ENCODE data around the gene SELENOS. TPM values are rescaled to one million over a fixed set of nuclear protein-coding genes. Genes with fewer than 3 reads are reported as not detected.

SELENOS gene
- total RNA-seq, 1 experiment from 2014 or later, result 50.7 TPM

DNA sequence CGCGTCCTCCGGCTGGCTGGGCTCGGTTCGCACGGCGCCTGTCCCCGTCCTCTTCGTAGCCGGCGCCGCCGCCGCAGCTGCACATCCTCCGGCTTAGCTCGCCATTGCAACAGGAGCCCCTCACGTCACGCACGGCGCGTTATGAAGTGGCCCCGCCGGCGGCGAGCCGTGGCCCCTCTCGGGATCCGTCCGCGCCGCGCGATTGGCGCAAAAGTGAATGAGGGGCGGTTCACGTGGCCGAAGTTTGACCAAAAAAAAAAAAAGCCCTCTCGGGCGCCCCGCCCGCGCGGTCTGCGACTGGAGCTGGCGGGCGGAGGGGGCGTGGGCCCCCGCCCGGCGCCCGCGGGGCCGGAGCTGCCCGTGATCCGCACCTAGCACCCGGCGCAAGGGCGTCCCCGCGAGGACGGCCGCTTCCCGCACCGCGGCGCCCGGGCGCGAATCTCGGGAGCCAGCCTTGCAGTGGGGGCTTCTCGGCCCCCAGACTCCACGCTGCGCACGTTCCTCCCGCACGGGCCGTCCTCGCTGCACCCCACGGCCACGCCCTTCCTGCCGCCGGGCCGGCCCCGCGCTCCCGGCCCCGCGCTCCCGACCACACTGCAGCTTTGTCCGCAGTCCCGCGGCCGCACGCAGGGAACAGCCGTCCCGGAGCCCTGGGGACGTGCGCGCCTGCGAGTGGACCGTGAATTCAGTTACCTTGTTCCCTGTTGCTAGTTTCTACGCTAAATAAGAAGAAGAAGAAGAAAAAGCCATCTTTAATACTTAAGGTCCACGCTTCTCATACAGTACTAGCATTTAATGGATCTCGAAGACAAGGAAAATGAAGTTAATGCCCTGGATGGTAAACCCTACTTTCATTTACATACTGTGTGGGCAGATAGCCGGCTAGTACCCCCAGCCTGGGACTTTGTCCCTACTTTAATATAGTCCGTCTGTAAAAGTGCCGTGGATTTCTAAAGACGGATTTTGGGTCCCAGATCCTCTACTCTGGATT lies 25.2 kb downstream of the SELENOS start, which contains the start of gene CHSY1:
Gene CHSY1 (minus strand): TSS at position 219 of the 991 bp plus-strand sequence. CDS start 592 bp downstream, outside the sequence.
- peak; percentile 91 for DNase-seq (ENCODE audit: low read depth)

DNA sequence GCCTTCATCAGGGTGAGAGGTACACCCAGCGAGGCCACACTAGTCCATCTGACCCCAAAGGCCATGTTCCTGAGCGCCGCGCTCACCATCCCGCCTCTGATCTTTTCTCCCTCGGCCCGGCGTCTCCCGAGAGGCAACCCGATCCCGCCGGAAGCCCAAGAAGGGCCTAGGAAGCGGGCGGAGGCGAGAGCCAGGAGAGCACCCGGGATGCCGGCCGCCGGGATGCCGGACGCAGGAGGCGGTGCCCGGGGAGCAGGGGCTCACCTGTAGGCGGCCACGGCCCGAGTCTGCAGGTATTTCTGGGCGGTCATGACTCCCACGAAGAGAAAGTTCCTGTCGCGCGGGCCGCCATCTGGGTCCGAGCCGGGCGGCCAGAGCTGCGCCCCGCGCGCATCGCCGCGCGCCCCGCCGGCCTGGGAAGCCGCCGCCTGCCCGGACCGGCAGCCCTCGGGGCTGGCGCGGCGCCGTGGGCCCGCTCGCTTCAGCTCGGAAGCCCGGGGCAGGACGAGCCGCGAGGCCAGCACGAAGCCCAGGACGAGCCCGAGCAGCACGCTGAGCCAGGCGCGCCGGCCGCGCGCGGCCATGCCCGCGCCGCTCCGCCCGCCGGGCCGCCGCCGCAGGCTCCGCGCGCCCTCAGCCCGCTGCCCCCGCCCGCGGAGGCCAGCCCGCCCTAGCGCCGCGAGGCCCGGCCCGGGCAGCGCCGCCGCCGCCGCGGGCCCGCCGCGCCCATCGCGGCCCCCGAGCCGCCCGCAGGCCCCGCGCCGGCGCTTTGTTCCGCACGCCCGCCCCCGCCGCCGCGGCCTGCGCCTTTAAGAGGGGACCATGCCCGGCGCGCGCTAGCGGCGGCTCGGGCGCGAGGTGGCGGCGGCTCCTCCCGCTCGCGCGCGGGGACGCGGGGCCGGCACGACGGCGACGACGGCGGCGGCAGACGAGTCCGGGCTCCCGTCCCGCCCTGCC lies 26.1 kb downstream of the SELENOS start:
- peak; percentile 23 for DNase-seq (ENCODE audit: low read depth)

DNA sequence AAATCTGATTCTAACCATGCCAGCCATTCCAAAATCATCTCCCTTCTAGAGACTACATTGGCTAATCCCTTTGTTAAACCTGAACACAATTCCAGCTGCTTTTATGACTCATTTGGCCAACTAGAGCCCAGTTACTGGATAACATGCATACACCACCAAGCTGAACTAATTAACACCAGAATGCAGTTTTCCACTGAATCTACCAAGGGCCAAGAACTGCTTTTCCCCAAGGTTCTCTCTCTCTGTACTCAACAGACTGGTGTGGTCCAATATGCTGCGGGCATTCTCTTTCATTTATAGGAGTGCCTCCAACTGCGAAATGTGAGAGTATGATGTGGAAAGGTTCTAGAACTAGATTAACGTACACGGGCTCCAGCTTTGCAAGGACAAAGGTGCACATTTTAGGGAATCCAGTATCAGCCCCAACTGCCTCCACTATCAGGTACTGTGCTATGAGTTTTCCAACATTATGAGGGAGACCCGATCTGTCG lies 26.9 kb downstream of the SELENOS start:
- peak; percentile 52 for DNase-seq (ENCODE audit: low read depth)

DNA sequence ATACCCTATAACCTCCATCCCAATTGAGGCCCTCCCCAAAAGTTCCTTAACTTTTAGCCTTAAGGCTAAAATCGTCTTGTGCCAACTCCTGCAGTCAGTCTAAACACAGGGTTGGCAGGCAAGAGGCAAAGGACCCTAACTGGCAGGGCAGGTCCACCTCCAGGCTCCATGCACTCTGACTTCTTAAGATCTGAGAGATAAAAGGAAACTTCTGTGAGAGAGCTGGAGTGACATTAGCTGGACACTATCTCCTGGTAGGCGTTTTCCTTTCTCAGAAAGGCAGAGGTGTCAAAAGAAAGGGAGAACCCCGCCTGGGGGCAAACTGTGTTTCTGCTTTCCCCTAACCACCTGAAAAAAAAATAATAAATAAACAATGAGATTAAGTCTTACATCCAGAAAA lies 29.0 kb downstream of the SELENOS start:
- no peak for DNase-seq (ENCODE audit: low read depth)

DNA sequence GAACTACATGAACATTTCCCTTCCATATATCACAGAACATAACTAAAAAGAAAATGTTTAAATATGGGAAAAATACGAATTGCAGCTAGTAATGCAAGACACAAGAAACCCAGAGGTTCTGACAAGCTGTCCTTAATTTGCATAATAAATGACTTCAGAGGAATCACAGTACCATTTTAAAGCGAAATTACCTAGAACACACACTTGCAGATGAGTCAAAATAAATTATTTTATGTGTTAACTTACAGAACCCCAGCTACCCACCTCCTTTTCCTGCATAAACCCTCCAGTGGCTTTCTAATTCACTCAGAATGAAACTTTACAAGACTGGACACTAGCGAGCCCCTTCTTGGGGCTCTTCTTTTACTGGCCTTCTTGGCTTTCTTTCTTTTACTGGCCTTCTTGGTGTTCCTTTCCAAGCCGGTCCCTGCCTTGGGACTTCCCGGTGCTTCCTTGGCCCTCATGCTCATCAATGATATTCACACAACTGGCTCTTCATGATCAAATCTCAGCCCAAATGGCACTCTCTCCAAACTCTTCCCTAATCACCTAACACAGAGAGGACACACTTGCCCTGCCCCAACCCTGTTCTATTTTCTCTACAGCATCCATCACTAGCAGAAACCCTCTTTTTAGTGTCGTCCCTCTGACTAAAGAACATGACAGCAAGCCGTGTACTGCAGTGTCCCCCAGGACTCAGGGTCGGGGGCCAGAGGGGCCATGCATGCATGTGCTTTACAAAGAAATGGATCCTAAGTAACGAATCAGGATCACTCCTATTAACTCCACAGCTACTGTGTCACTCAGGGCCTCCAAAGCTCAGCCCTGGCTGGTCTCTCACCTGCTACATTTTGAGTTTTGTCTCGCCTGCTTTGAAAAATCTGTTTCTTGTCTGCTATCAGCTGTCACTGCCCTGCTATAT lies 30.2 kb downstream of the SELENOS start:
- DNase-seq (ENCODE audit: low read depth), result no peak

DNA sequence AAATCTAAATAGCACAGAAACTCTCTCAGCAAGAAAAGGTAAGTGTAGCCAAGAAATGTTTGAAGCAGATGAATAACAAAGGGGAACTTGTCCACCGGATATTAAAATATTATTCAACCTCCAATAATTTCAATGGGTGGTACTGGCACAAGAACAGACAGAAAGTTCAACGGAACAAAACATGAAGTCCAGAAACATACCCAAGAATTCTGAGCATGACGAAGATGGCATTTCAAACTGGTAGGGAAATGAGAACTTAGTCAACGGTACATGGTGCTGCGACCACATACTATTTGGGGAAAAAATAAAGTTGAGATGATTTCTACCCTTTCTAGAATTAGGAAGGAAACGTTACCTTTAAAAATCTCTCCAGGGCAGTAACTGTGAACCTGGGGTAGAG lies 30.9 kb downstream of the SELENOS start:
- DNase-seq (ENCODE audit: low read depth), result no peak

DNA sequence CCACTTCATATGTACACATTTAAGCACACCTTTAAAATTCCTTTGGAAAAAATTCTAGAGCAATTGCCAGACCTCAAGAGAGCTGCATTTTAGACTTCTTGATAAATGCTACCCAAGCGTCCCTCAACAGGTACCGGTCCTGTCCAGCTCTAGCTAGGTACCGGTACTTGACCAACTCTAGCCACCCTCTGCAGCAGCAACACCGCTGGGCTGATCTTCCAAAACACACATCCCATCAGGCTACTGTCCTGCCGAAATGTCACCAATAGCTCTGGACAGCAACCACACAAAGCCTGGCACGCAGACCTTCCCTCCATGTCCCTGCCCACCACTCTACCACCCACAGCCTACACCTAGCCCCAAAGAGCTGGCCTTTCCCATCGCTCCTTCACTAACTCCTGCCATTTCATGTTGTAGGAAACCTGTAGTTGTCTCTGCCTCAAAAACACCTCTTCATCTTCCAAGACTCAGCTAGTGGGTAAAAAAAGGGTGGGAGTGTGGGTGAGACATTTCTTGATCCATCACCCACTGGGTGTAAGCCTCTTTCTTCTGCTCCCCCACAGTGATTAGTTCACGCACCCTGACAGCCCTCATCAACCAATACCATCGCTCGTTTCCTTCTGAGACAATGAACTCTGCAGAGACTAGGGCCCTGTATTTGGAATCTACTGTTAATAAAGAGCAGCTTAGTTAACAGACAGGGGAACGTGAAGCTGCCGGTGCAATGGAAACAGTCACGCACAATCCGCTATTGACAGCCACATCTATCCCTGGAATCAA lies 32.2 kb downstream of the SELENOS start:
- no peak for DNase-seq (ENCODE audit: low read depth)

DNA sequence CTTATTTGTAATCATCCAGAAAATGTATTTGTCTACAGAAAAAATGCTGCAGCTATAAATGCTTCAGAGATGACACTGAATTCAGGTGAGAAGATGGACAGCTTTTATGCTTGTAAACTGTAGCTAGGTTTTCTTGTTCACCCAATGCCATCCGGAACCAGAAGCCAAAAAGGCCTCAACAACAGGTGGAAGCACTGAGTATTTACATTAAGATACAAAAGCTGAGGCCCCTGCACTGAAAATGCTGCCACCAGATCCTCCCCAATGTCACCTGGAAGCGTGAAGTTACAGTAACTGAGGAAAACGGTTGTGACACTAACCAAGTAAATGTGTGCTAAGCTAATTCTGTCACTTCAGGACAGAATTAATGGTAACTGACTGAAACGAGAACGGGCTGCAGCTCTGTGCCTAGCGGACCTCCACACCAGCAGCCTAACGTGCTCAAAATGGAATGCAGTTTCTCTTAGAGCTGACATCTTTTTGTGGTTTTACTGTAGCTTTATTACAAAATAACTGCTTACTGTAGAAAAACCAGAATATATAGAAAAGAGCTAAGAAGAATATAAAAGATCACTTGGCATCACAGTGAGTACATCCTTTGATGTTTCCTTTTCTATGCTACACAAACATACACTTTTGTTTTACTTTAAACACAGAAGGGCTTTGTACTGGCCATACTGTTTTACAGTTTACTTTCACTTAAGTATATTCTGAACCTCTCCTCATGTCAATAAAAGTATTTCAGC lies 33.1 kb downstream of the SELENOS start:
- DNase-seq (ENCODE audit: low read depth), result no peak

DNA sequence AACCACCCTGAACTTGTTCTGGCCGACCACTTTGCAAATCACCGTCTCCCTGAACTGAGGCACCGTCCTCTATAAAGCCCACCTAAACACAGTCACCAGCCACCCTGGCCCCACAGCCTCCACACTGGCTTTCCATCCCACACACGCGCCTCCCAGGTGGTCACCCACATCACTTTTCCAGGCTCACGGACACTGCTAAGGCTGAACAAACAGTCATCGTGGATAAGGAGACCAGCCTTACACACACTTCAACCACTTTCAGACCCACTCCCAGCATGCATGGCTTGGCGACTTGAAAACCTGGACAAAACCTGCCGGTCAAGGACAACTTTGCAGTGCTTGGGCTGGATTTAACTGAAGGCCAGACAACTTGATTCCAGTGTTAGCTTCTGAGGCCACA lies 33.9 kb downstream of the SELENOS start:
- DNase-seq (ENCODE audit: low read depth), result no peak

DNA sequence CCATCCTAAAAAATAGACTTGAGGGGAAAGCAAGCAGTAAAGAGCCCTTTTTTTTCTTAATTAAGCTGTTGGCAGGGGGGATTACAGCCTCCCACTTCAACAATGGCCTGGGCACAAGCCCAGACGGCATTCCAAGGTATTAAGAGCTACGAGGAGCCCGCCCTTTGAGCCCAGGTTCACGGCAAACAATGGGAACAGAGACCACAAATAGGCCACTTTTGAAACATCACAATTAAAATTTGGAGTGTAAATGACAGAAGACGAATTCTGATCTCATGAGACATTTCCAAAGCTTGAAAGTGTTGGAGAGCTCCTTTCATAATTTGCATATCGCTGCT lies 34.3 kb downstream of the SELENOS start:
- DNase-seq (ENCODE audit: low read depth), result no peak

DNA sequence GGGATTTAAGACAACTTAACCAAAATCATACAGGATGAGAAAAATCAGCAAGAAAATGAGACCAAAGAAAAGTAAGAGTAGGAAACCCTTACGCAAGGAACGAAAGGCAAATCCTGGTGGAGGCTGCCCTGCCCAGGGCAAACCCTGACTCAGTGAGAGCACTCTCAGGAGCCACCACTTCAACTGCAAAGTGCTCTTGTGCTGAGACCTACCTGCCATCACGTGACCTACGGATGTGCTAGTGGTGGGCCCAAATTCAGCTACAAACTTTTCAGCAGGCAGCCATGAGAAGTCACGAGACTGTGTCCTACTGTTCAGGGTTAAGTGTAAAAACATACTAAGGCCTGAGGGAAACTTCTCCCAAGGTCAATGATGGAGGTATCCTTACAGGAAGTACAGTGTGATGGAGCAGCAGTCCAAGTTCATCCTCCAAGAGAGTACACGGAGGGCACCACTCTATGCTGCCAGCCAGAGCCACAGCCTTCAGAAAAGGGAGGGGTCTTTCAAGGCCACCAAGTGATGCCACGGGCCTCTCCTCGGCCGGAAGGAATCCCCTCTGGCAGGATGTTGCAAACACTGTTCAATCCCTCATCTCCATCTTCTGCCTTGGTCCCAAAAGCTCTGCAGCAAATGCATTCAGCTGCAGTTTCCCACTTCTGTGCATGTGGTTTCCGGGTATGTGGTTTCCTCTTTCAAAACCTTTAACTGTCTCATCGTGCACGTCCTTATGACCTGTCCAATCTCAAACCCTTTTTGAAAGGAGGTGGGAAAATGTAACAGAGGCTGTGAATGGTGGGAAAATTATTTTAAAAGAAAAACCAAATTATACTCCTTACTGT lies 34.9 kb downstream of the SELENOS start:
- DNase-seq (ENCODE audit: low read depth), result peak; percentile 74

DNA sequence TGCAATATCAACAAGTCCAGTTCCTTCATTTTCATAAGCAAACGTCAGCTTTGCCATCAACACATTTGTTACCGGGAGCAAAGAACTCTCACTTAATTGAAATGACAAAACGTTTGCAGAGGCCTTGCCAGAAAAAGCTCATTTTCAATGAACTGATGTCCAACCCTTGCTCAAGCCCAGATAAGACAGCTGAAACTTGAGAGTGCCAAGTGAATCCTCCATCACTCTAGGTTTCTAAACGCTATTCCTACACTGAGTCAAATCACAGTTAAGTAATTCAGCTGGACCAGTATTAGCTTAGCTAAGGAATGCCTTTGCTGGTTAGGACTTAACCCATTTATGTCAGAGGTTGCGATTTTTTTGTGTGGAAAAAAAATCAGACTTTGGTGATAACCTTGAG lies 36.9 kb downstream of the SELENOS start:
- DNase-seq (ENCODE audit: low read depth), result no peak

DNA sequence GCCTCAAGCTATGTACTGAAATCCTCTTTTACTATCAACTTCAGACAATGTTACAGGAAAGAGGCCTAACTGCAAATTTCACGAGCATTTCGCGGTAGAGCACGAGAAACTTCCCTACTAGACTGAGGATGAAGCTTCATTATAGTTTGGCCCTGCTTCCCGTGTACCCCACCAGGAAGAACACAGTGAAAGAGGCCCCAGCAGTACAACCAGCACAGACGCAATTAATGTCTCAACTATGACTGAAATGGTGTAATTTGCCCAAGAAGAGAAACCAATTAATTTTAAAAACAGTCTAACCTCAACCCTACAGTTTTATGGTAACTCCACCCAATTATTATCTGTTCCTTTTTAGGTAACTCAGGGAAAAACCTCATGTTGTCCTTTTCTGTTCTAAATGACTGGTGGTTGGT lies 37.6 kb downstream of the SELENOS start:
- no peak for DNase-seq (ENCODE audit: low read depth)

DNA sequence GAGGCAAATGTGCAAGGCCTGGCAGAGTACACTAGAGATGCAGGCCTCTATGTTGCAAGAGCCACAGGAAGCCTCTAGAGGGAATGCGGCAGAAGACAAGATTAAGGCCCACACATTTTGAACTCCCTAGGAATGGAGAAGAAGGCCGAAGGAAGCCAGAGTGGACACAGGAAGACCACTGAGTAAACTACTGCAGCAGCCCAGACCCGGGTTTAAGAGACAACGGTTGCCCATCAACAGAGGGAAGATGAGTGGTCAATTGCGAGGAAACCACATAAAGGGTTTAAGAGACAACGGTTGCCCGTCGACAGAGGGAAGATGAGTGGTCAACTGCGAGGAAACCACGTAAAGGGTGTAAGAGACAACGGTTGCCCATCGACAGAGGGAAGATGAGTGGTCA lies 40.0 kb downstream of the SELENOS start:
- DNase-seq (ENCODE audit: low read depth), result no peak

DNA sequence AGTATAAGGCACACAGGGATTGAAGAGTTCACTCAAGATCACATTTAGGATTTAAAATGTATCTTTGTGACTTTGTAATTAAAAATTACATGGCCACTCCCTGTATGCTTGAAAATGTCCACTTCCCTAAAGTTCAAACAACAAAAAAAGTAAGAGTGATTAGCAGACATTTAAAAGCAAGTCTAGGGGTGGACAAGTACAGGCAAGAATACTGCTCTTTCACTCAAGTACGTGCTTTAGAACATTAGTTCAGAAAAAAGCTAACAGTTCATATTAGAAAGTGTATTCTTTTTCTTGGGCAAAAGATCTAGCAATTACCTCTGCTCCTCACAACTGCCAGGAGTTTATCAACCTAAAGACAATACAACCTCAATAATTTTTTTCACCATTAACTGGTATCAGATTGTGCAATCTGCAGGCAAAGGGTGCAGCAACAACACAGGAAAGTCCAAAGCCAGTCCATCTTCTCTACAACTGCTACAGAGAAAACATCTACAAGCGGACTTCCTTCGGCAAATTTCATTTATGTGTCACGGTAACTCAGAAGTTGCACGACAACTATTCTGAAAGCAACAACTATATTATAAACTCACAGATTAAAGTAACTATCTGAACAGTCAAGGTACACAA lies 43.5 kb downstream of the SELENOS start:
- DNase-seq (ENCODE audit: low read depth), result no peak

DNA sequence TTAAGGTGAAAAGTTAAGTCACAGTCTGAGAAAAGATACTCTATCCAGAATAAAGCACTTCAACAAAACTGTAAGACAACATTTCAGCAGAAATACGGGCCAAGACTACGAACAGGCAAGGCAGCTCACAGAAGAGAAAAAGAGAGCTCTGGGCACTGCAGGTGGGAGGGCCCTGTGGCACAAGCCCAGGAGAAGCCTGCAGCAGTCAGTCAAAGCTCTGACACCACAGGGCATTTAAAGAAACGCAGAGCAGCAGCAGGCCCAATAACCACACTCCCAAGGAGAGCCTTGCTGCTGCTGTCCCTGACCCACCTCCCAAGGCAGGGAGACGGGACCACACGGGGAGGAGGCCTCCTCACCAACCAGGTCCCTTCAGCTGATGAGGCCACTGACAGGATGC lies 44.6 kb downstream of the SELENOS start:
- DNase-seq (ENCODE audit: low read depth), result no peak

DNA sequence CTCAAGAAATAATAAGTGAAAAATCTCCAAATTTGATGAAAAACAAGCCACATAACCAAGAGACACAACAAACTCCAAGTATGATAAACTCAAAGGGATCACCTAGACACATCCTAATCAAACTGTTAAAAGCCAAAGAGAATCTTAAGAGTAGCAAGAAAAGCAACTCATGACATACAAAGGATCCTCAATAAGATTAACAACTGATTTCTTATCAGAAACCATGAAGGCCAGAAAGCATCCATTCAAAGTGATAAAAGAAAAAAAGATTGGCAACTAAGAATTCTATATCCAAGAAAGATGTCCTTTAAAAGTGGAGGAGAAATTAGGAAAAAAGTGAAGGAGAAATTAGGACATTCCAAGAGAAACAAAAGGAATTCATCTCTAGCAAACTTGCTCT lies 49.0 kb downstream of the SELENOS start:
- no peak for DNase-seq (ENCODE audit: low read depth)

DNA sequence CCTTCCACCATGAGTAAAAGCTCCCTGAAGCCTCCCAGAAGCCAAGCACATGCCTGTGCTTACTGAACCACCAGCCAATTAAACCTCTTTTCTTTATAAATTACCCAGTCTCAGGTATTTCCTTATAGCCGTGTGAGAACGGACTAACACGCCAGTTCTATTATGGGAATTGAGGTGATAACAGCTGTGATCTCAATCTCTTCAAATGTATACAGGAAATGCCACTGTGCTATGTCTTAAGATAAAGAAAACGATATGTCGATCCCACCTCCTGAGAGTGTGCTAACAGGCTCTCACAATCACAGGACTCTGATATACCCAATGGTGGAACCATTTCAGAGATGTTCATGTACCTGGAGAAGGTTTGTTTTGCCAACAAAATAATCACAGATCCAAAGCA lies 51.6 kb downstream of the SELENOS start:
- DNase-seq (ENCODE audit: low read depth), result no peak
